HG02678 (cell line): ENCODE data around the gene NOM1.

Experiments used
- ATAC-seq: cut with Tn5 transposase; IDR thresholded peaks from one replicate; pipeline ENCODE4 v1.9.1; 2021; ENCODE audit warnings: mild to moderate bottlenecking, moderate library complexity; ENCODE audit not compliant: unreplicated experiment

NOM1 gene

DNA sequence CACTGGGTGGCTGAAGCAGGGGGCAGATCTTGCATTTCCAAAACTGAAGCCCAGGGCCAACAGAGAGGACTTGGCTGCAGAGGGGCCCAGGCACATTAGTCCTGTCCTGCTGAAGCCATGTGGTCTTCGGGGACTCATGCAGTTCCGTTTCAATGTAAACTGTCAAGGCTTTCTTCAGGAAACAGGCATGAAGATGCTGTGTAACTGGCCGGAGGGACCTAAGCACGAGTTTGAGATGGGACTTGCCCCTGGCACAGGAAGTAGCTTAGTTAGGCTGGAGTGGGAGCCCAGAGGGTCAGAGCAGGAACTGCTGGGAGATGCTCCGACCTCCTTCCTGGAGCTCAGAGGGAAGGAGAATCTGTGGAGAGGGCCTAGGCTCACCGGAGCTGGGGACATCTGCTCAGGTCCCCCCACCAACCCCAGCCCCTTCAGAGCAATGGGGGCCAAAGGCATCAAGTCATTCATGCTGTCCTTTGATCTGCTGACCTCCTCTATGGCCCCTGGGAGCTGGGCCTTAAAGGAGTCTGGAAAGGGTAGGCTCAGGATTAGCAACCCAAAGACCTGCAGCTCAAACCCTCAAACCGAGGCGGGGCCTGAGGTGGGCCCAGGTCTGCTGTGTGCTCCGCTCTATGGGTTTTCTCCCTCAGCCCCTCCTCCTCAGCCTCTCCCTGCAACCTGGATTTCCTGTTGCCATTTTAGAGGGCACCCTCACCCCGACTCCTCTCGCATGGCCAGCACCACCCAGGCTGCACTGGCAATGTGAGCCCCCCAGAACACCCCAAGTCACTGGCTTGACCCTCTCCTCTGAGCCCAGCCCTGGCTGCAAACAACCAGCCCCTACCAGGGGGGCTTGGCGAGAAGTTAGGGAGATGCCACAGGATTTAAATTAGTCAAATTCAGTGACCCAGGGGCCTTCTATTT lies 65.4 kb downstream of the NOM1 start:
- ATAC-seq, result no peak

DNA sequence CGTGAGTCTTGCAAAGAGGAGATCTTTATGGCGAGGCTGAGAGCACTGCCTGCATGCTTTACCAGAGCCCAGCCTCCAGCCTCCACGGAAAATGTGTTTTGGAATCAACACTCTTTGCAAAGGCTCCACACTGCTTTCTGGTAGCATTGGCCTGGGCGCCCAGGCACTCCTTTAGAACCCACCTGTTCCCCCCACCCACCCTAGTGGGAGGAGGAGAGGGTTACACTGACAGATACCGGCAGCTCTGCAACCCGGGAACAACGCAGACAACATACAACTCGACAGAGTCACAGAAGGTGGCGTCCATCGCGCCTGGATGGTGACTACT lies 66.5 kb downstream of the NOM1 start:
- ATAC-seq, result peak; percentile 5

DNA sequence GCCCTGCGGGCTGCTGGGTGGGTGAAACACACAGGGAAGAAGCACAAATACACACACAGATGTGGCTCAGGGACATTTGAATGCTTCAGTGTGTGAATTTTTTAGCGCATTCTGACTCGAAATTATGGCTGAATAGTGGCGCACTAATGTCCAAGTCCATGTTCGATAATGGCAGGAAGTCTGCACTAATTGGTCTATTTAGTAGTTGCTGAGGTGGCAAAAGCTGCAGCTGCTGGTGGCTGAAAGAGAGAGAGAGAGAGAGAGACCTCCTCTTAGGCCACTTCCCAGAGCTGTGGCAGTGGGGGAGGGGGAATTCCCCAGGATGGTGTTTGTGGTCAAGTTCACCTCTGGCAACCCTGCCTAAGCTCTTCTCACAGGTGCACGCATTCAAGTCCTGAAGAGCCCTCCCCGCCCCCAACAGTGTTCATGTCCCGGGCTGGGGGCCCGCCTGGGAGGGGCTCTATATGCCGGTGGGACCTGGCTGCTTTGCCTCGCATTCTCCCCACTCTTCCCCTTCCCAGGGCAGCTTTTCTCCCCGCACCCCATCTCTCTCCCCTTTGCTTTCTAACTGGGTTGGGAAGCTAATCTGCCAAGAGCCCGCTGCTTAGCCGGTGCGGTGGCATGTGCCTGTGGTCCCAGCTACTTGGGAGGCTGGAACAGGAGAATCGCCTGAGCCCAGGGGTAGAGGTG lies 67.0 kb downstream of the NOM1 start:
- peak; percentile 73 for ATAC-seq

DNA sequence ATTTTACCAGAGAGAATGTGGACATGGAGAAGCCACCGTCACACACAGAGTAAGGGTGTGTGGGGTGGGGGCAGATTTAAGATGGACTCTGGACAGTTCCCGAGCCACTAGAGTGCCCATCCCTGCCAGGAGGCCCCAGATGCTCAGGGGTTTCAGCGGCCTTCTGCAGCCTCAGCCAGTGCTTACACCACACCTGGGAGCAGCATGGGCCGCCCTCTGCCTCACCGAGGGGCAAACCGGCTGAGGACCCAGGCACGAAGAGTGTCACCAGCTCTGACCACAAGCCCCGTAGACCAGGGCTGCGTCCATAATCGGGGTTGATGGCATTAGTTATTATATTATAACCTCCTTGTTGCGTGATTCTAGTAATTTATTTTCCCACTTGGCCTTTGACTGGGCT lies 67.6 kb downstream of the NOM1 start:
- no peak for ATAC-seq

DNA sequence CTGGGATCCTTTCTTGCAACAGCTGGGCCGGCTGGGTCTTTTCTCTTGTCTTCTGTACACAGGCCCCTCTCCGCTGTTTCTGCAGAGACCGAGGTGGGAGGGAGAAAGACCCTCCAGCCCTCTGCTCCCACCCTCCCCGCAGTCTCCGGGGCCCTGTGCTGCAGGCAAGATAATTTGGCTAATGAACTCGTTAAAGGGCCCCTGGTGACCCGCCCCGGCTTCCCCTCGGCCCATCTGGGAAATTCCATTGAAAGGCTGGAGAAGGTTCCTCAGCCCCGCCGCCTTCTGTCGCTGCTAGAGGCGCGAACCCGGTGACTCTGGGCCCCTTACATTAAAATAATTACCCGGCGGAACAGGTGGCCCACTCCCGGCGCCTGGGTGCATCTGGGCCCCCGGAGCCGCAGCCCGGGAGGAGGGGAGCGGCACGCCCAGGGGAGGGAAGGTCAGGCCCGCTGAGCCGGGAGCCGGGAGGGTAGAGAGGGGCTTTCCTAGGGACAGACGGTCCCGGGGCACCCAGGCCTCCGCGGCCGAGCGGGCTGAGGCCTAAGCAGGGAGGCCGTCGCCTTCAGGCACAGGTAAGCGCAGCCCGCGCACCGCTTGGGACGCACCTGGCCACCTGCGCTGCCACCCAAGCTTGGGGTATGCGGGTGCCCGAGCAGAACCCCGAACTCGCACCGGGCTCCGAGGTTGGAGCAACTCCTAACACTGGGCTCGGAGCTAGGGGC lies 68.3 kb downstream of the NOM1 start:
- no peak for ATAC-seq

DNA sequence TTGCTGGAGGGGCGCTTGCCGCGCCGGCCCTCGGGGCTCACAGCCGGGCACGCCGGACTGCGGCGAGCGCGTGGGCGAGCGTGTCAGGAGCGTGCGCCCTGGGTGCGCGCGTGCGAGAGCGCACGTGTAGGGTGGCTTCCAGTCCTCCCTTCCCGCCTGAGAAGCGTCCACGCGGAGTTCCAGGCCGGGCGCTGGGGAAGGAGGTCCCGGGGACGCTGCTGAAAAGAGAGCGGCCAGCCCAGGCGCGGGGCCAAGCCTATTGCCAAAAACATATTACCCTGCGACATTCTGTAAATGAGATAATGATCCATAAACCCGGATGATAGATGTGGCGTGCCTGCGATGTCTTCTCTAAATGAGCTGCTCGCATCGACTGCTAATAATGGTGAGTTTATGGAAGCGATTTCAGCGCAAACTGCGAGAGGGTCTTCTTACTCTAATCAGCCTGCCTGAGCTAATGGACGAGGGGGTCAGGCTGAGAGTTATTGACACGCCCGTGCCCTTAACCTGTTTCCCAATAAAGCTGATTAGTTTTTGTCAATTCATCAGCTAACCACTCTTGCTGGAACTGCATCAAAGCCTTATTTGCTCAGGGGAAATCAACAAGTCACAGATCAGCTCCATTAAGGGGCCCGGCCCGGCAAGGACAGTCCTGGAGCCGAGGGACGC lies 69.0 kb downstream of the NOM1 start:
- no peak for ATAC-seq

DNA sequence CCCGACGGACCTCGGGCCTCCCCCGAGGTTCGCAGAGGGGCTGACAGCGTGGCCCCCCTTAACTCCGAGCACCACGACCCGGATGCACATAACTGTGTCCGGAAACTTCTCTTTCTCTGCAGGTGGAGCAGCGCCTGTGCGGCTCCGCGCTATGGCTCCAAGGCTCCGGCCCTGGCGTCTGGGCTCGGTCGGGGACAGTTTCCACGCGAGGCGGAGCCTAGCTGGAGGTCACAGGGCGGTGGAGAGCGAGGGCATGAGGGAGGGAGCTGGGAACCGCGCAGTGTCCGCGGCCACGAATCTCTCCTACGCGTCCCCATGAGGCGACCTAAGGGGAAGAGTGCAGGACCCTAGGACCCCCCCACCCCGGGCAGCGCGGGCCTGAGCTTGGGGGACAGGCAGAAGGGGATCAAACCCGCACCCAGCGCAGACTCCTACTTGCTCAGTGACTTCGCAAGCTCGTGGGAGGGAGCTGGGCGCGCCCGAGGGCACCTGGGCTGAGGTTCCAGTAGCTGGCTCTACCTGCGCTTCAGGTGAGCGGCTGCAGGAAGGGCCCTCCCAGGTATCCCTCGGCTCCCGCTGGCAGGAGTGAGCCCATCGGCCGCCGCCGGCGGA lies 69.6 kb downstream of the NOM1 start:
- no peak for ATAC-seq

DNA sequence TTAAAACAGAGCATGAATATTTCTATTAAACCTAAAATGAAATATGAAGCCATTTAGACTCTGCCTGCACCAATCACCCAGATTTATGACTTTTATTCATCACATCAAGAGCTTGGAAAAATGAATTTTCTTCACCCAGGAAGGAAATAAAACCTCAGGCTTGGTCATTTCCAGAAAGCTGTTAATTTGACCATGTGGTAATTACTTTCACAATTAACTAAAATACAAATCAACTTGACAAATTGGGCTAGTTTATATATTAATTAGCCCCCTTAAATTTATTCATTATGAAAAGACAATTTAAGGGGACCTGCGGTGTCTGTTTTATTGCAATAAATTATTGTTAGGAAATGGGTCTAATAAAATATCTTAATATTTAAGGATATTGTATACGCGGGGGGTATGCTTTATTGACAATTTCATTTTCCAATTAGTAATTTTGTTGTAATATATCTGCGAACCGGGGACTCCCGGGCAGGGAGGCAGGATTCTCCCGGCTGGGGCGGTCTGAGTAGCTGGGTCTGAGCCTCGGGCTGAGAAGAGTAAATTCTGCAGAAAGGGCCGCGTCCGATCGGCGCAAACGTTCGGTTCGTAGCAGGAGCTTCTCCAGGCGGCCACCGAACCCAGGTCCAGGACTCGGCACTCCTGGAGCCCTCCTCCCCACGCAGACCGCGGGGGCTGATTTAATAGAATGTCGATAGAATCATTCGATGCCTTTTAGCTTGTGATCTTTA lies 70.4 kb downstream of the NOM1 start:
- ATAC-seq, result no peak

DNA sequence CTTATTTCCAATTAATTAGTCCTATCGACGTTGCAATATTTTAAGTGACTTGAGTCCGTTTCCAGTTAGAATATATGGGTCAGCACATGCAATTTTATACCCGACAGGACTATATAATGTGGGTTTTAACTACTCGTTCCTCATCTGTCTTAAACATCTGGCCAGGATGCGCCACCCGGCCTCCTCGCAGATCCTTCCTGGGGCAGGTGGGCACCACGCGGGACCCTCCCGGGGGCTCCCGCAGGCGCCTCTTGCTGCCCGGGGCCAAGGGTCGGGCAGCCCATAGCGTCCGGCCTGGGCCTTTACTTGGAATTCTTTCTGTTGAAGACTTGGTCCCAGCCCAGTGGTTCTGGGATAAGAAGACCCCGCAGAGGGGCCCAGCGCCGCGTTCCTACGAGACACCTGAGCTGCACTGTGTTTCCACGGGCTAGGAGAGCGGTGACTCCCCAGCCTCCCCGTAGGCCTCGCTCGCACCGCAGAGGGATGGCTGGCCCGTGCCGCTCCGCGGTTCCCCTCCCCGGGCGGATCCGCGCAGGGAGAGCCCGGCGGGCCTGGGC lies 71.1 kb downstream of the NOM1 start:
- ATAC-seq, result no peak

DNA sequence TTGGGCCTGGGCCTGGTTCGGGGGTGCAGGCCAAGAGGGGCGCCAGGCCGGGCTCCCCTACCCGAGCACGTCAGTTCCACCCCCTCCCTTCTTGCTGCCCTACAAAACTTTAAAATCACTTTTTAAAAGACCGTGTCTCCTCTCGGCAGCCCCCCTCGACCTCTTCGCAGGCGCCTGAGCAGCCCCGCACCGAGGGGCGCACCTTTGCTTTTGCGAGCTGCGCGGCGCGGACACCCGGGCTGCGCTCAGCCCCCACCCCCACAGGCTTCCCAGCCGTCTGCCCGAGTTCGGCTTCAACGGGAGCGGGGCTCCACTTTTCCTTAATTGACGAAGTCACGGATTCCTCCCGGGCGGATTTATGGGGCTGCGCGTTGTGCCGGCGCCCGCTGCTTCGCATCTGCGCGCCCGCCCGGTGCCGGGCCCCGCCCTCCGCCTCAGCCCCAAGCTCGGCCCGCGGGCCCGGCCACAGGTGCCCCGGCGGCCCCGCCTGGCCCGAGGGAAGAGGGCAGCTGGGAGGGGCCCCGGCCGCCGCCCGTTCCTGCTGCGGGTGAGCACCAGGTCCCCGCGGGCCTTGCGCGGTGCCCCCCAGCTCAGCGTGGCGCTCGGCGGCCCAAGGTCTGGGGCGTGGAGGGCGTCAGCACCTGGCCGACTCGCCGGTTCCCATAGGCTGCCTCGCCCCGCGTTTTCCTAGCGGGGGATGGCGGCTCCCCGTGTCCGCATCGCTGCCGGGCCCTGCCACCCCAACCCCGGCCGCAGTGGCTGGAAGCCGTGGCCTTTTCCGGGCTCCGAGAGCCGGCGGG lies 71.8 kb downstream of the NOM1 start:
- no peak for ATAC-seq

DNA sequence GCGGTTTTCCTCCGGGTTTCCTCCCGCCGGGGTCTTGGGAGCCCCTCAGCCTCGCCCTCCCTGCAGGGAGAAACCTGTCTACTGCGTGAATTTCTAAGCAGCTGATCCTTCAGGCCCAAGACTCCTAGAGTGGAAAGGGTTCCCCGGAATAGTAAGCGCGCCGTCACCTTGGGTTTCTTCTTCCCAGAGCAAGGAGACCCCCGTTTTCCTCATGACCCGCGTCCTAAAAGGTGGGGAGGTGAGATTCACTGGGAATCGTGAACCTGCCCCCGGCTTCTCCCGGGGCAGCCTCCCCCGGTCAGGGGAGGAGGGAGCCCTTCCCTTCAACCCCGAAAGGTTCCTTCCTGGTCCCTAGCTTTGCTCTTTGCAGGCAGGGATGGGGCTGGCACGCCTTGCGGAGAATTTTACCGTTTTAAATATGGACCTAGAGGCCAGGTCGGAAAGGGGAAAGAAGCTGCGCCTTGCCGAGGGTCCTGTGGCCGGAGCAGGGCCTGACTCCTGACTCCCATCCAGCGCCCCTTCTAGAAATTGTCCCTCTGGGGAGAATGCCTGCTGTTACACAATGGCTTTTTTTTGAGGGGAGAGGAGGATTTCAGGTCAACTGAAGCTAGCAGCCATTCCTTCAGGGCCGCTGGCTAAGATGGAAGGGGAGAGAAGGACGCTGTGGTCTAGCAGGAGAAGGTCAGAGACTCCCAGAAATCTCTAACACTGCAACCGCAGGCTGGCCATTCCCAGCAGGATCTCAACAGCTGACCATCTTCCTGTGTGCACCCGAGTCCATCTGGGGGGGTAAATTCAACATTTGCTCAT lies 72.6 kb downstream of the NOM1 start:
- no peak for ATAC-seq
